Smooth muscle cell (in vitro differentiated cells): ENCODE results near the gene IL2RG. TPM values are rescaled to one million over a fixed set of nuclear protein-coding genes. Genes with fewer than 3 reads are reported as not detected.

Experiments
- DNase-seq: peaks from one replicate; lab custom pipeline; 2025; ENCODE audit not compliant: unreplicated experiment; lab: John Stamatoyannopoulos, UW
- H2AFZ ChIP-seq: fragments of 200-600 bp; sonication (generic); 2 replicates; pipeline ENCODE4 v1.6.0; 2016; ENCODE audit warnings: antibody characterized with exemption, low read depth, mild to moderate bottlenecking
- H3F3A ChIP-seq: fragments of 200-600 bp; sonication (generic); 2 replicates; pipeline ENCODE4 v1.6.0; 2017; ENCODE audit warnings: antibody characterized with exemption, low read depth
- H3K27ac ChIP-seq: fragments of 200-600 bp; sonication (generic); 2 replicates; pipeline ENCODE4 v1.5.1; 2016; ENCODE audit warnings: low read depth, mild to moderate bottlenecking
- H3K27me3 ChIP-seq: fragments of 200-600 bp; sonication (generic); 2 replicates; pipeline ENCODE4 v1.6.1; 2016; ENCODE audit warnings: low read depth, mild to moderate bottlenecking
- H3K36me3 ChIP-seq: fragments of 200-600 bp; sonication (generic); 2 replicates; pipeline ENCODE4 v1.5.1; 2016; ENCODE audit warnings: low read depth
- H3K4me1 ChIP-seq: fragments of 200-600 bp; sonication (generic); 2 replicates; pipeline ENCODE4 v1.5.1; 2016; ENCODE audit warnings: low read depth
- H3K4me2 ChIP-seq: fragments of 200-600 bp; sonication (generic); 2 replicates; pipeline ENCODE4 v1.6.0; 2016; ENCODE audit warnings: mild to moderate bottlenecking
- H3K4me3 ChIP-seq: fragments of 200-600 bp; sonication (generic); 2 replicates; pipeline ENCODE4 v1.5.1; 2016; ENCODE audit warnings: mild to moderate bottlenecking
- H3K79me2 ChIP-seq: fragments of 200-600 bp; sonication (generic); 2 replicates; pipeline ENCODE4 v1.6.0; 2016; ENCODE audit warnings: low read depth, mild to moderate bottlenecking
- H3K9ac ChIP-seq: fragments of 200-600 bp; sonication (generic); 2 replicates; pipeline ENCODE4 v1.6.0; 2016; ENCODE audit warnings: low read depth
- H3K9me3 ChIP-seq: fragments of 200-600 bp; sonication (generic); replicated peaks from 2 replicates; pipeline ENCODE4 v1.5.1; 2016; ENCODE audit warnings: low read depth
- H4K20me1 ChIP-seq: fragments of 200-600 bp; sonication (generic); 2 replicates; pipeline ENCODE4 v1.6.0; 2016; ENCODE audit warnings: low read depth
- WGBS: methylation state at CpG from one replicate; pipeline ENCODE4 v1.1.7; 2016; ENCODE audit warnings: low lambda C conversion rate; 5-methylcytosine and 5-hydroxymethylcytosine counted together
- polyA plus RNA-seq: library from polyadenylated mRNA; unstranded; fragments of >200 nt; fragmentation: Nextera tagmentation; extraction: Ambion mirVana; gene quantifications from 2 replicates; pipeline ENCODE4 v1.2.1, GENCODE V29; 2016
- total RNA-seq: library from RNA; depleted of rRNA; stranded (reverse); fragments of >200 nt; gene quantifications from 2 replicates; pipeline ENCODE4 v1.2.3, GENCODE V29; 2014
- TF ChIP-seq, protein P1 (sequence below): fragments of 200-600 bp; sonication (generic); IDR thresholded peaks from 2 replicates; pipeline ENCODE4 v1.5.1; 2017; ENCODE audit warnings: borderline replicate concordance, mild to moderate bottlenecking, antibody characterized with exemption; ENCODE audit not compliant: insufficient read depth, poor library complexity, severe bottlenecking

The IL2RG gene
- total and polyA plus RNA-seq, 2 experiments from 2014 or later: not detected

DNA sequence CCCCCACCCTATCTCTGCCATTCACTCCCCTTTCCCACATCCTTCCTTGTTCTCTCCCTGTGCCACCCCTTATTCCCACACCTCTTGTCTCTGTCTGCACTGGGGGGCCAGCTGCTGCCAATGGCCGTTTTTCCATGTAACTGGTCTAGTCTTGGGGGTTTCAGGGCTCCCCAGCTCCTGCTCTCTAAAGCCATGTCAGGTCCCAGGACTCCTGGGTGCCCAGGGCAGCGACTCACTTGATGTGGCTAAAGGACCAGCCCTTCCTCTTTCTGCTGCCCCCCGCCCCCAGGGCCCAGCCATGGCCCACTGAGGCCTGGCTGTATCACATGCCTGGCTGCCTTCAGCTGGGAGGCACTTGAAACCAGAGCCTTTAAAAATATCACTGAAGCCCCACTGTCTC is 43.3 kb upstream of the IL2RG start:
- WGBS: 71% methylated on average over 3 of the region's 3 CpGs
- no peak overlapping the region for H3K27ac ChIP-seq
- H3K9ac ChIP-seq: no peak overlapping the region
- no peaks in the 10 kb centered on the region for H3K36me3 ChIP-seq
- no peak overlapping the region for H3K4me3 ChIP-seq
- no peak overlapping the region for H3K4me2 ChIP-seq
- H3K27me3 ChIP-seq: no peaks in the 10 kb centered on the region
- TF ChIP-seq, protein P1, sequence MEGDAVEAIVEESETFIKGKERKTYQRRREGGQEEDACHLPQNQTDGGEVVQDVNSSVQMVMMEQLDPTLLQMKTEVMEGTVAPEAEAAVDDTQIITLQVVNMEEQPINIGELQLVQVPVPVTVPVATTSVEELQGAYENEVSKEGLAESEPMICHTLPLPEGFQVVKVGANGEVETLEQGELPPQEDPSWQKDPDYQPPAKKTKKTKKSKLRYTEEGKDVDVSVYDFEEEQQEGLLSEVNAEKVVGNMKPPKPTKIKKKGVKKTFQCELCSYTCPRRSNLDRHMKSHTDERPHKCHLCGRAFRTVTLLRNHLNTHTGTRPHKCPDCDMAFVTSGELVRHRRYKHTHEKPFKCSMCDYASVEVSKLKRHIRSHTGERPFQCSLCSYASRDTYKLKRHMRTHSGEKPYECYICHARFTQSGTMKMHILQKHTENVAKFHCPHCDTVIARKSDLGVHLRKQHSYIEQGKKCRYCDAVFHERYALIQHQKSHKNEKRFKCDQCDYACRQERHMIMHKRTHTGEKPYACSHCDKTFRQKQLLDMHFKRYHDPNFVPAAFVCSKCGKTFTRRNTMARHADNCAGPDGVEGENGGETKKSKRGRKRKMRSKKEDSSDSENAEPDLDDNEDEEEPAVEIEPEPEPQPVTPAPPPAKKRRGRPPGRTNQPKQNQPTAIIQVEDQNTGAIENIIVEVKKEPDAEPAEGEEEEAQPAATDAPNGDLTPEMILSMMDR: no peak
- no peak for DNase-seq
- no peak overlapping the region for H2AFZ ChIP-seq
- no peaks in the 10 kb centered on the region for H3K4me1 ChIP-seq
- no peaks in the 10 kb centered on the region for H3K79me2 ChIP-seq
- no peaks in the 10 kb centered on the region for H3K9me3 ChIP-seq
- H3F3A ChIP-seq: no peaks in the 10 kb centered on the region
- H4K20me1 ChIP-seq: no peaks in the 10 kb centered on the region

DNA sequence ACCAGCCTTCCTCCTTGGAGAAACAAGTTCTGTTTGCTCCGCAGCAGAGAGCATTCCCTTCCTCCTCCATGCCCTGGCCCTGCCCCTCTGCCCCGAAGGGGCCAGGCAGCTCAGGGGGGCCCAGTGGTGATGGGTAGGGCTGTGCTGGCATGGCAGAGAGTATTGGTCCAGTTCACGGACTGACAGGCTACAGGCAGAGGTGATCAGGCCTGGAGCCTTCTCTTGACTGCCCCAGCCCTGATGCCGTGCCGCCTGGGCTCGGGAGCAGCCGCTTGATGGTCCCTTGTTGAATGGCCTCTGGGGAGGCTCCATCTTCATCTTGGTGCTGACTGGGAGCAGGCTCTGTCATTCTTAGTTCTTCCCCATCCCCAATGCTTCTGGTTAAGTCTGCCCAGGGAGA is 42.8 kb upstream of the IL2RG start:
- Histone ChIP-seq H3K27me3 (no peaks in the 10 kb centered on the region), H3K36me3 (no peaks in the 10 kb centered on the region), H3K79me2 (no peaks in the 10 kb centered on the region), H4K20me1 (no peaks in the 10 kb centered on the region), H3K4me1 (no peaks in the 10 kb centered on the region), H3K27ac (no peak overlapping the region), H3K4me3 (no peak overlapping the region), H3K9ac (no peak overlapping the region), H3F3A (no peaks in the 10 kb centered on the region), H3K4me2 (no peak overlapping the region), H2AFZ (no peak overlapping the region), H3K9me3 (no peaks in the 10 kb centered on the region)
- no peak for DNase-seq
- 78% methylated on average over 7 of the region's 7 CpGs for WGBS
- TF ChIP-seq, protein P1: no peak

DNA sequence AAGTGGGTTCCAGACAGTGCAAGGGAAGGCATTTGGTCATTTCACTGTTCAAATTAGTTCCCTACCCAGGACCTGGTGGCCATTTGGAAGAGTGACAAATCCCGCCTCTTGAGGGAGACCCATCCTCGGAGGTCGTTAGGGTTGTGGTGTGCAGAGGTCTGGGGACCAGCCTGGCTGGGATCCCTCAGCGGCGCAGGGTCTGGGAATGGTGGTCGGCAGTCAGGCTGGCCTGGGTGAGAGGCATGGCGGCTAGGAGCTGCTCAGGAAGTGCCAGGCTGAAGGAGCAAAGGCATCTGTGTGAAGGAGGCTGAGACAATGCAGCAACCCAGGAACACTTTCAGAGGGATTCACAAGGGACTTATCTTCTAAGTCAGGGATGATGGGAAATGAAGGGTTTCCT is 40.0 kb upstream of the IL2RG start:
- no peaks in the 10 kb centered on the region for H3K27me3 ChIP-seq

DNA sequence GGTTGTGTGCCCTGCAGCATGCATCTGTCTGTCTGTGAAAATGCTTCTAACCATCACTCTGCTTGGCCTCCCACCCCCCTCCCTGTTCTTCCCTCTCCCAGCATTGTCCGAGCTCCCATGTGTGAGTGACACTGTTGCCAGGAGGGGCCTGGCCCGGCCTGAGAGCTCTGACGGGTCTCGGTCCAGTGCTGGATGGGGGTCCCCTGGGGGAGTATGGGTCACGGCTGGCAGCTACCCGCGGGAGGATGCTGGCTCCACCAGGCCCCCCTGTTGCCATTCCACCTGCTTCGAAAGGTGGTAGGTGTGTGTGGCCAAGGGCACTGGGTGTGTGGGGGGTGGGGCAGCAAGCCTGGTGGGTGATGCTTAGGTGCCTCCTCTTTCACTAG is 36.9 kb upstream of the IL2RG start:
- no peak overlapping the region for H3K4me3 ChIP-seq

More for the DNA sequence above, 40.0 kb upstream of the IL2RG start:
- Histone ChIP-seq H3K79me2 (no peaks in the 10 kb centered on the region), H3K4me1 (no peaks in the 10 kb centered on the region), H3K4me2 (no peak overlapping the region), H2AFZ (no peak overlapping the region), H3K4me3 (no peak overlapping the region), H3K36me3 (no peaks in the 10 kb centered on the region), H3F3A (no peaks in the 10 kb centered on the region), H4K20me1 (no peaks in the 10 kb centered on the region), H3K27ac (no peak overlapping the region), H3K9ac (no peak overlapping the region), H3K9me3 (no peaks in the 10 kb centered on the region)
- WGBS: 85% methylated on average over 7 of the region's 7 CpGs
- no peak for DNase-seq
- TF ChIP-seq, protein P1: no peak

More for the DNA sequence above, 36.9 kb upstream of the IL2RG start:
- Histone ChIP-seq H3K27ac (no peak overlapping the region), H3K9me3 (no peaks in the 10 kb centered on the region), H4K20me1 (no peaks in the 10 kb centered on the region), H3F3A (no peaks in the 10 kb centered on the region), H3K4me2 (no peak overlapping the region), H3K9ac (no peak overlapping the region), H3K27me3 (no peaks in the 10 kb centered on the region), H3K79me2 (no peaks in the 10 kb centered on the region), H3K4me1 (no peaks in the 10 kb centered on the region), H3K36me3 (no peaks in the 10 kb centered on the region), H2AFZ (no peak overlapping the region)
- TF ChIP-seq, protein P1: no peak
- WGBS: 93% methylated on average over 8 of the region's 8 CpGs
- DNase-seq: no peak
